Colonic mucosa (tissue), 4 donors: ENCODE results near the gene MSI2. TPM values are rescaled to one million over a fixed set of nuclear protein-coding genes. Genes with fewer than 3 reads are reported as not detected.

Experiments used
- DNase-seq: peaks from one replicate; pipeline ENCODE4 v3.0.0-alpha.2; 2020
- H3K27ac ChIP-seq: fragments of 200-600 bp; one replicate; pipeline ENCODE4 v1.8.0; 2021
- H3K27me3 ChIP-seq: fragments of 200-600 bp; one replicate; pipeline ENCODE4 v1.8.0; 2021
- H3K36me3 ChIP-seq: fragments of 200-600 bp; one replicate; pipeline ENCODE4 v1.8.0; 2021
- H3K4me1 ChIP-seq: fragments of 200-600 bp; one replicate; pipeline ENCODE4 v1.8.0; 2021; ENCODE audit warnings: mild to moderate bottlenecking
- H3K4me3 ChIP-seq: fragments of 200-600 bp; one replicate; pipeline ENCODE4 v1.8.0; 2021
- H3K9ac ChIP-seq, 2 donors: one replicate each; pipeline ENCODE4 v1.7.0; 2013; ENCODE audit warnings: control low read depth in 2 of 2, low read depth in 2 of 2, low read length in 2 of 2
- H3K9me3 ChIP-seq: fragments of 200-600 bp; one replicate; pipeline ENCODE4 v1.8.0; 2021
- CTCF ChIP-seq: fragments of 200-600 bp; IDR thresholded peaks from one replicate; pipeline ENCODE4 v1.8.0; 2022; ENCODE audit warnings: antibody characterized with exemption, mild to moderate bottlenecking
- intact Hi-C: fragments of 100-400 bp; cut with DNase I; formaldehyde crosslinking; loops from one replicate; pipeline ENCODE4 v1.14.1; 2022
- total RNA-seq, 2 donors: library from RNA; stranded (reverse); fragmentation: NEBNext Ultra II Directional in 1 of 2; extraction: Animal tissue kit (Norgen Biotek cat#: 25700) in 1 of 2; gene quantifications; one replicate each; pipeline ENCODE4 v1.2.1, GENCODE V29; 2021
- donor health status: healthy.
- donor health status: DM: no; HTN: no; CAD: no.
- donor health status: DM: no; HTN: no; CAD: no.

Gene MSI2
- total RNA-seq, 2 donors from 2014 or later: 61.6 to 75.4 TPM

GRCh38 chr17:57330587-57330986 lies 74.3 kb downstream of the MSI2 start:
- H3K27ac ChIP-seq: no peak overlapping the region
- no peak overlapping the region for H3K9ac ChIP-seq
- H3K4me1 ChIP-seq: no peaks in the 10 kb centered on the region
- H3K4me3 ChIP-seq: no peak overlapping the region
- intact Hi-C loops: no loop called here
- no peaks in the 10 kb centered on the region for H3K36me3 ChIP-seq
- TF ChIP-seq CTCF: no peak
- no peaks in the 10 kb centered on the region for H3K27me3 ChIP-seq
- H3K9me3 ChIP-seq: no peaks in the 10 kb centered on the region
- DNase-seq: no peak

- H3K4me3 ChIP-seq: no peak overlapping the region
- H3K27ac ChIP-seq: no peak overlapping the region
- H3K36me3 ChIP-seq: no peaks in the 10 kb centered on the region
- no peak for DNase-seq
- no peaks in the 10 kb centered on the region for H3K9me3 ChIP-seq
- intact Hi-C loops: no loop called here
- H3K9ac ChIP-seq: no peak overlapping the region
- no peak for TF ChIP-seq CTCF
- H3K4me1 ChIP-seq: no peaks in the 10 kb centered on the region
- no peaks in the 10 kb centered on the region for H3K27me3 ChIP-seq
These were observed 75.1 kb downstream of the MSI2 start for GRCh38 chr17:57331423-57331822.

- no peaks in the 10 kb centered on the region for H3K36me3 ChIP-seq
- H3K9ac ChIP-seq: no peak overlapping the region
- intact Hi-C loops: no loop called here
- no peak for DNase-seq
- H3K9me3 ChIP-seq: no peaks in the 10 kb centered on the region
- no peak overlapping the region for H3K27ac ChIP-seq
- H3K4me1 ChIP-seq: no peaks in the 10 kb centered on the region
- no peak overlapping the region for H3K4me3 ChIP-seq
- no peaks in the 10 kb centered on the region for H3K27me3 ChIP-seq
- no peak for TF ChIP-seq CTCF
These were observed 76.2 kb downstream of the MSI2 start for GRCh38 chr17:57332501-57332900.

GRCh38 chr17:57335195-57335792 lies 79.0 kb downstream of the MSI2 start:
- Histone ChIP-seq H3K9ac (no peak overlapping the region), H3K36me3 (no peaks in the 10 kb centered on the region), H3K27me3 (no peaks in the 10 kb centered on the region), H3K9me3 (no peaks in the 10 kb centered on the region), H3K27ac (no peak overlapping the region), H3K4me1 (no peaks in the 10 kb centered on the region), H3K4me3 (no peak overlapping the region)
- TF ChIP-seq CTCF: no peak
- intact Hi-C loops: no loop called here
- no peak for DNase-seq

GRCh38 chr17:57337390-57337789 lies 81.1 kb downstream of the MSI2 start:
- H3K4me1 ChIP-seq: no peaks in the 10 kb centered on the region
- H3K36me3 ChIP-seq: no peaks in the 10 kb centered on the region
- H3K9ac ChIP-seq: no peak overlapping the region
- TF ChIP-seq CTCF: no peak
- H3K27me3 ChIP-seq: no peaks in the 10 kb centered on the region
- H3K27ac ChIP-seq: no peak overlapping the region
- no peaks in the 10 kb centered on the region for H3K9me3 ChIP-seq
- no peak overlapping the region for H3K4me3 ChIP-seq
- no peak for DNase-seq
- intact Hi-C loops: no loop called here
